H9 (cell line): ENCODE data around the gene DGLUCY. TPM values are rescaled to one million over a fixed set of nuclear protein-coding genes. Genes with fewer than 3 reads are reported as not detected.

Experiments used
- DNase-seq: peaks from one replicate; pipeline ENCODE4 v3.0.0-alpha.2; 2017
- H2AFZ ChIP-seq: one replicate; pipeline ENCODE4 v1.6.1; 2013; ENCODE audit warnings: mild to moderate bottlenecking, low read length, control low read depth, moderate library complexity
- H2AK5ac ChIP-seq: 2 replicates; pipeline ENCODE4 v1.6.1; 2013; ENCODE audit warnings: low read length, control low read depth, mixed read lengths; ENCODE audit not compliant: insufficient read length
- H2BK120ac ChIP-seq: one replicate; pipeline ENCODE4 v1.6.1; 2013; ENCODE audit warnings: low read depth, mild to moderate bottlenecking, low read length, control low read depth, inconsistent platforms; ENCODE audit not compliant: poor library complexity, severe bottlenecking
- H2BK12ac ChIP-seq: 2 replicates; pipeline ENCODE4 v1.6.1; 2013; ENCODE audit warnings: low read length, control low read depth, mixed read lengths, low read depth; ENCODE audit not compliant: insufficient read length
- H2BK15ac ChIP-seq: 2 replicates; pipeline ENCODE4 v1.6.1; 2013; ENCODE audit warnings: low read depth, low read length, control low read depth
- H2BK20ac ChIP-seq: one replicate; pipeline ENCODE4 v1.6.1; 2013; ENCODE audit warnings: low read depth, mild to moderate bottlenecking, low read length, control low read depth, inconsistent platforms; ENCODE audit not compliant: poor library complexity, severe bottlenecking
- H2BK5ac ChIP-seq: 2 replicates; pipeline ENCODE4 v1.6.1; 2013; ENCODE audit warnings: low read length, control low read depth, mixed read lengths; ENCODE audit not compliant: insufficient read length
- H3K14ac ChIP-seq: 2 replicates; pipeline ENCODE4 v1.6.1; 2013; ENCODE audit warnings: low read length, control low read depth; ENCODE audit not compliant: insufficient read depth
- H3K18ac ChIP-seq: 2 replicates; pipeline ENCODE4 v1.6.1; 2013; ENCODE audit warnings: low read depth, mild to moderate bottlenecking, mixed read lengths, low read length, control low read depth; ENCODE audit not compliant: insufficient read length
- H3K23ac ChIP-seq: 2 replicates; pipeline ENCODE4 v1.6.1; 2013; ENCODE audit warnings: low read length, control low read depth, mixed read lengths, low read depth; ENCODE audit not compliant: insufficient read length
- H3K23me2 ChIP-seq: 2 replicates; pipeline ENCODE4 v1.6.1; 2013; ENCODE audit warnings: low read depth, mild to moderate bottlenecking, mixed read lengths, low read length, control low read depth; ENCODE audit not compliant: insufficient read length, poor library complexity, severe bottlenecking
- H3K27ac ChIP-seq: 2 replicates; pipeline ENCODE4 v1.5.1; 2013; ENCODE audit warnings: low read length, control low read depth, mixed read lengths, low read depth; ENCODE audit not compliant: insufficient read length
- H3K27me3 ChIP-seq: 2 replicates; pipeline ENCODE4 v1.6.1; 2013; ENCODE audit warnings: low read length, control low read depth, inconsistent platforms; ENCODE audit not compliant: insufficient read depth
- H3K4ac ChIP-seq: 2 replicates; pipeline ENCODE4 v1.6.1; 2013; ENCODE audit warnings: low read depth, mild to moderate bottlenecking, control low read depth, inconsistent platforms, low read length, moderate library complexity
- H3K4me1 ChIP-seq: 2 replicates; pipeline ENCODE4 v1.6.1; 2013; ENCODE audit warnings: low read length, control low read depth, inconsistent platforms; ENCODE audit not compliant: insufficient read depth
- H3K4me2 ChIP-seq: 2 replicates; pipeline ENCODE4 v1.6.1; 2013; ENCODE audit warnings: low read length, control low read depth, mixed read lengths; ENCODE audit not compliant: insufficient read length, insufficient read depth
- H3K56ac ChIP-seq: 2 replicates; pipeline ENCODE4 v1.6.1; 2013; ENCODE audit warnings: low read depth, mild to moderate bottlenecking, mixed read lengths, low read length, control low read depth; ENCODE audit not compliant: insufficient read length
- H3K79me1 ChIP-seq: 2 replicates; pipeline ENCODE4 v1.6.1; 2013; ENCODE audit warnings: low read depth, mild to moderate bottlenecking, moderate library complexity, low read length, control low read depth, inconsistent platforms; ENCODE audit not compliant: insufficient read depth, poor library complexity, severe bottlenecking
- H3K79me2 ChIP-seq: 2 replicates; pipeline ENCODE4 v1.6.1; 2013; ENCODE audit warnings: low read length, control low read depth, inconsistent platforms; ENCODE audit not compliant: insufficient read depth
- H3K9ac ChIP-seq: 2 replicates; pipeline ENCODE4 v1.6.1; 2013; ENCODE audit warnings: low read length, control low read depth, mixed read lengths; ENCODE audit not compliant: insufficient read length; ENCODE audit errors: extremely low read depth
- H3K9me3 ChIP-seq: one replicate; pipeline ENCODE4 v1.6.1; 2013; ENCODE audit warnings: low read depth, low read length, inconsistent platforms; ENCODE audit not compliant: control insufficient read depth
- H3T11ph ChIP-seq: one replicate; pipeline ENCODE4 v1.6.1; 2013; ENCODE audit warnings: mild to moderate bottlenecking, low read length, control low read depth, inconsistent platforms
- H4K20me1 ChIP-seq: one replicate; pipeline ENCODE4 v1.6.1; 2013; ENCODE audit not compliant: control insufficient read depth, insufficient read length, insufficient read depth
- H4K5ac ChIP-seq: 2 replicates; pipeline ENCODE4 v1.6.1; 2013; ENCODE audit warnings: low read depth, mild to moderate bottlenecking, mixed read lengths, low read length, control low read depth; ENCODE audit not compliant: insufficient read length
- H4K8ac ChIP-seq: replicated peaks from 2 replicates; pipeline ENCODE4 v1.6.1; 2013; ENCODE audit warnings: low read length, control low read depth, mixed read lengths, low read depth; ENCODE audit not compliant: insufficient read length
- H4K91ac ChIP-seq: 2 replicates; pipeline ENCODE4 v1.6.1; 2013; ENCODE audit warnings: low read depth, mild to moderate bottlenecking, moderate library complexity, mixed read lengths, low read length, control low read depth; ENCODE audit not compliant: insufficient read length
- H3K27ac Mint-ChIP-seq, 3 experiments: 2 replicates in 2 of 3; 3 replicates in 1 of 3; pipeline ENCODE4 v1.8.0; 2020 to 2021; ENCODE audit warnings: mixed read lengths in 3 of 3, mild to moderate bottlenecking in 1 of 3, moderate library complexity in 1 of 3
- H3K27me3 Mint-ChIP-seq: 2 replicates; pipeline ENCODE4 v1.8.0; 2021; ENCODE audit warnings: low read depth, mild to moderate bottlenecking, moderate library complexity, mixed read lengths
- H3K36me3 Mint-ChIP-seq, 3 experiments: 2 replicates in 2 of 3; 3 replicates in 1 of 3; pipeline ENCODE4 v1.8.0; 2020 to 2021; ENCODE audit warnings: low read depth in 3 of 3, mixed read lengths in 3 of 3; ENCODE audit not compliant: insufficient read depth in 1 of 3
- H3K4me1 Mint-ChIP-seq, 2 experiments: 2 replicates each; pipeline ENCODE4 v1.8.0; 2020; ENCODE audit warnings: mixed read lengths in 2 of 2
- H3K4me3 Mint-ChIP-seq, 2 experiments: 2 replicates in 1 of 2; 3 replicates in 1 of 2; pipeline ENCODE4 v1.8.0; 2020 to 2021; ENCODE audit warnings: mild to moderate bottlenecking in 2 of 2, mixed read lengths in 2 of 2, moderate library complexity in 1 of 2
- H3K9me3 Mint-ChIP-seq, 2 experiments: 2 replicates in 1 of 2; 3 replicates in 1 of 2; pipeline ENCODE4 v1.8.0; 2020; ENCODE audit warnings: mild to moderate bottlenecking in 2 of 2, mixed read lengths in 2 of 2, moderate library complexity in 1 of 2
- WGBS: extraction: QIAGEN DNeasy Blood & Tissue Kit; methylation state at CpG from one replicate; pipeline ENCODE4 v1.1.7; 2013; ENCODE audit warnings: missing lambda C conversion rate, low lambda C conversion rate, mixed read lengths; ENCODE audit not compliant: insufficient read length; ENCODE audit errors: extremely low coverage; 5-methylcytosine and 5-hydroxymethylcytosine counted together
- total RNA-seq: library from RNA; stranded (reverse); gene quantifications from 2 replicates; pipeline ENCODE4 v1.2.1, GENCODE V29; 2021
- TF ChIP-seq, protein P1 (sequence below): fragments of 200-600 bp; sonication (generic); conservative IDR thresholded peaks from 3 replicates; pipeline ENCODE4 v1.8.0; 2021; ENCODE audit warnings: antibody characterized with exemption, mild to moderate bottlenecking

The DGLUCY gene
- total RNA-seq, 1 experiment from 2014 or later: 29.6 TPM

DNA sequence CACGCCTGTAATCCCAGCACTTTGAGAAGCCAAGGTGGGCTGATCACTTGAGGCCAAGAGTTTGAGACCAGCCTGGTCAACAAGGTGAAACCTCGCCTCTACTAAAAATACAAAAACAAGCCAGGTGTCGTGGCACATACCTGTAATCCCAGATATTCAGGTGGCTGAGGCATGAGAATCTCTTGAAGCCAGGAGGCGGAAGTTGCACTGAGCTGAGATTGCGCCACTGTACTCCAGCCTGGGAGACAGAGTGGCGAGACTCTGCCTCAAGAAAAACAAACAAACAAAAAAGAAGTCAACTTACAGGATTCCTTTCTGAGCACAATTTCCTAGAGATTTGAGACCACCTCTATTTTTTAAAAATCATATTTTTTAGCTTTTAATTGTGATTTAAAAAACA lies 45.3 kb downstream of the DGLUCY start:
- no peaks in the 10 kb centered on the region for H3K9me3 Mint-ChIP-seq
- Histone ChIP-seq H3K4ac (no peak overlapping the region), H2BK15ac (no peak overlapping the region), H2BK5ac (no peak overlapping the region), H2BK20ac (no peak overlapping the region), H3K27me3 (no peaks in the 10 kb centered on the region), H3K56ac (no peak overlapping the region), H2BK12ac (no peak overlapping the region), H2AK5ac (no peak overlapping the region), H3K14ac (no peak overlapping the region), H3K27ac (no peak overlapping the region), H3K18ac (no peak overlapping the region), H3K79me2 (no peaks in the 10 kb centered on the region), H4K20me1 (no peaks in the 10 kb centered on the region), H4K5ac (no peak overlapping the region), H3K4me1 (no peaks in the 10 kb centered on the region), H2AFZ (no peak overlapping the region), H2BK120ac (no peak overlapping the region), H3K23me2 (no peaks in the 10 kb centered on the region), H3K79me1 (no peaks in the 10 kb centered on the region), H3K4me2 (no peak overlapping the region), H3K23ac (no peak overlapping the region), H3T11ph (no peak overlapping the region), H4K8ac (no peak overlapping the region), H4K91ac (no peak overlapping the region), H3K9ac (no peak overlapping the region), H3K9me3 (no peaks in the 10 kb centered on the region)
- no peak overlapping the region for H3K4me3 Mint-ChIP-seq
- H3K27me3 Mint-ChIP-seq: no peaks in the 10 kb centered on the region
- DNase-seq: no peak
- no CpG with 5 or more reads among the region's 6 CpGs for WGBS
- H3K4me1 Mint-ChIP-seq: 0 out of 4 replicates have a peak, but pooled peaks cover 0 to 2% of the 10 kb centered on the region in 2 experiments
- H3K27ac Mint-ChIP-seq: no peak overlapping the region
- peaks cover 9 to 37% (median 34%) of the 10 kb centered on the region in 3 experiments; a peak in 6 of 7 replicates for H3K36me3 Mint-ChIP-seq
- TF ChIP-seq, protein P1, sequence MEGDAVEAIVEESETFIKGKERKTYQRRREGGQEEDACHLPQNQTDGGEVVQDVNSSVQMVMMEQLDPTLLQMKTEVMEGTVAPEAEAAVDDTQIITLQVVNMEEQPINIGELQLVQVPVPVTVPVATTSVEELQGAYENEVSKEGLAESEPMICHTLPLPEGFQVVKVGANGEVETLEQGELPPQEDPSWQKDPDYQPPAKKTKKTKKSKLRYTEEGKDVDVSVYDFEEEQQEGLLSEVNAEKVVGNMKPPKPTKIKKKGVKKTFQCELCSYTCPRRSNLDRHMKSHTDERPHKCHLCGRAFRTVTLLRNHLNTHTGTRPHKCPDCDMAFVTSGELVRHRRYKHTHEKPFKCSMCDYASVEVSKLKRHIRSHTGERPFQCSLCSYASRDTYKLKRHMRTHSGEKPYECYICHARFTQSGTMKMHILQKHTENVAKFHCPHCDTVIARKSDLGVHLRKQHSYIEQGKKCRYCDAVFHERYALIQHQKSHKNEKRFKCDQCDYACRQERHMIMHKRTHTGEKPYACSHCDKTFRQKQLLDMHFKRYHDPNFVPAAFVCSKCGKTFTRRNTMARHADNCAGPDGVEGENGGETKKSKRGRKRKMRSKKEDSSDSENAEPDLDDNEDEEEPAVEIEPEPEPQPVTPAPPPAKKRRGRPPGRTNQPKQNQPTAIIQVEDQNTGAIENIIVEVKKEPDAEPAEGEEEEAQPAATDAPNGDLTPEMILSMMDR: no peak
